Measurements from ENCODE around the gene CCND2. TPM values are rescaled to one million over a fixed set of nuclear protein-coding genes. Genes with fewer than 3 reads are reported as not detected.

The CCND2 gene
- total and polyA plus RNA-seq, 2 of the 8 experiments (the other 6 are each of a cell fraction or from before 2014, with no cell fraction given): 41.7 to 223 TPM

- CTCF ChIA-PET (ENCODE audit: partially characterized antibody): interaction anchor here (0.6 to 0.9 kb wide), 2 partner anchors 16 to 38 kb away, joined by 3 read pairs; no protein-coding TSS in a partner anchor
Measured at GRCh38 chr12:4261655-4262054, 11.9 kb upstream of the CCND2 start.

More at GRCh38 chr12:4261655-4262054, 11.9 kb upstream of the CCND2 start:
- Histone ChIP-seq H2BK5ac (ENCODE audit: low read depth, low read length) (no peak overlapping the region), H3K56ac (replicated peaks; ENCODE audit: insufficient read length, low read depth, low read length) (no peak overlapping the region), H3K4me2 (ENCODE audit: insufficient read depth in 1 of 2, low read depth in 2 of 2, low read length in 2 of 2) (no peak overlapping the region), H3K4me3 (ENCODE audit: extremely low read depth in 1 of 4, insufficient read depth in 2 of 4, low read depth in 3 of 4, low read length in 4 of 4) (no peak overlapping the region), H3K79me1 (ENCODE audit: low read depth, low read length) (no peaks in the 10 kb centered on the region), H3K14ac (ENCODE audit: insufficient read length) (no peak overlapping the region), H2AFZ (ENCODE audit: low read length) (no peak overlapping the region), H3K9me3 (ENCODE audit: insufficient read depth in 2 of 2, low read depth in 1 of 2, low read length in 1 of 2) (no peaks in the 10 kb centered on the region), H2BK20ac (ENCODE audit: low read length) (no peak overlapping the region), H3K79me2 (ENCODE audit: control insufficient read depth in 1 of 2, insufficient read depth in 2 of 2, low read length in 2 of 2) (no peaks in the 10 kb centered on the region), H3K9ac (replicated peaks in 1 of 4; ENCODE audit: extremely low read depth in 1 of 4, low read depth in 3 of 4, low read length in 3 of 4) (no peak overlapping the region), H3K4me1 (replicated peaks in 1 of 4; ENCODE audit: control insufficient read depth in 3 of 4, insufficient read depth in 4 of 4, low read length in 3 of 4) (no peaks in the 10 kb centered on the region), H3K23ac (ENCODE audit: insufficient read length) (no peak overlapping the region), H3K27ac (ENCODE audit: low read depth, low read length) (no peak overlapping the region), H3K4ac (replicated peaks; ENCODE audit: insufficient read length, low read depth, low read length) (no peak overlapping the region), H4K91ac (replicated peaks; ENCODE audit: insufficient read length, low read length) (no peak overlapping the region), H3K18ac (ENCODE audit: extremely low read depth, low read length) (no peak overlapping the region), H2AK5ac (ENCODE audit: low read depth, low read length) (no peak overlapping the region), H3K23me2 (ENCODE audit: low read depth, low read length) (no peaks in the 10 kb centered on the region), H2BK12ac (ENCODE audit: low read depth, low read length) (no peak overlapping the region), H3K36me3 (ENCODE audit: control insufficient read depth in 2 of 4, insufficient read depth in 4 of 4, low read length in 3 of 4) (no peaks in the 10 kb centered on the region), H4K5ac (ENCODE audit: insufficient read length, low read depth, low read length) (no peak overlapping the region), H2BK15ac (ENCODE audit: low read length) (no peak overlapping the region), H2BK120ac (replicated peaks; ENCODE audit: low read depth, low read length) (no peak overlapping the region), H4K8ac (ENCODE audit: extremely low read depth, insufficient read depth, low read length) (no peak overlapping the region), H3K27me3 (replicated peaks in 1 of 4; ENCODE audit: control insufficient read depth in 3 of 4, extremely low read depth in 1 of 4, insufficient read depth in 3 of 4, low read length in 3 of 4) (peaks cover 0 to 1% (median 0%) of the 10 kb centered on the region in 4 experiments; a peak in 1 of 7 replicates), H4K20me1 (replicated peaks in 1 of 2; ENCODE audit: control insufficient read depth in 1 of 2, insufficient read depth in 2 of 2, low read length in 2 of 2) (no peaks in the 10 kb centered on the region)
- FAIRE-seq (no peak), DNase-seq (ENCODE audit: low read depth in 1 of 2, low spot score in 2 of 2) (no peak)
- no peak for TF ChIP-seq KDM5A (IDR thresholded peaks at IDR 0.05; ENCODE audit: low read length)
- TF ChIP-seq NRF1 (IDR thresholded peaks at IDR 0.05; ENCODE audit: low read depth, low read length): no peak
- no peak for TF ChIP-seq CBX8 (IDR thresholded peaks at IDR 0.05; ENCODE audit: borderline replicate concordance, low read depth, low read length)
- TF ChIP-seq CEBPB (IDR thresholded peaks at IDR 0.05; ENCODE audit: low read depth, low read length): no peak
- TF ChIP-seq TAF7 (optimal IDR thresholded peaks at IDR 0.05; ENCODE audit: borderline replicate concordance, low read depth, low read length): no peak
- TF ChIP-seq TBP (IDR thresholded peaks at IDR 0.05; ENCODE audit: low read depth, low read length): no peak
- TF ChIP-seq GABPA (IDR thresholded peaks at IDR 0.05; ENCODE audit: borderline replicate concordance, insufficient read depth, low read length): no peak
- no peak for TF ChIP-seq CHD2 (IDR thresholded peaks at IDR 0.05; ENCODE audit: low read length)
- no peak for TF ChIP-seq SP1 (IDR thresholded peaks at IDR 0.05; ENCODE audit: low read depth, low read length)
- POLR2A ChIA-PET (ENCODE audit: partially characterized antibody): interaction anchor here (0.7 to 1.1 kb wide), 3 partner anchors 8 to 14 kb away, joined by 3 to 4 read pairs (median 3); partner anchors contain the start of gene CCND2
